ENCODE results near the gene TMEM91.

Gene TMEM91

DNA sequence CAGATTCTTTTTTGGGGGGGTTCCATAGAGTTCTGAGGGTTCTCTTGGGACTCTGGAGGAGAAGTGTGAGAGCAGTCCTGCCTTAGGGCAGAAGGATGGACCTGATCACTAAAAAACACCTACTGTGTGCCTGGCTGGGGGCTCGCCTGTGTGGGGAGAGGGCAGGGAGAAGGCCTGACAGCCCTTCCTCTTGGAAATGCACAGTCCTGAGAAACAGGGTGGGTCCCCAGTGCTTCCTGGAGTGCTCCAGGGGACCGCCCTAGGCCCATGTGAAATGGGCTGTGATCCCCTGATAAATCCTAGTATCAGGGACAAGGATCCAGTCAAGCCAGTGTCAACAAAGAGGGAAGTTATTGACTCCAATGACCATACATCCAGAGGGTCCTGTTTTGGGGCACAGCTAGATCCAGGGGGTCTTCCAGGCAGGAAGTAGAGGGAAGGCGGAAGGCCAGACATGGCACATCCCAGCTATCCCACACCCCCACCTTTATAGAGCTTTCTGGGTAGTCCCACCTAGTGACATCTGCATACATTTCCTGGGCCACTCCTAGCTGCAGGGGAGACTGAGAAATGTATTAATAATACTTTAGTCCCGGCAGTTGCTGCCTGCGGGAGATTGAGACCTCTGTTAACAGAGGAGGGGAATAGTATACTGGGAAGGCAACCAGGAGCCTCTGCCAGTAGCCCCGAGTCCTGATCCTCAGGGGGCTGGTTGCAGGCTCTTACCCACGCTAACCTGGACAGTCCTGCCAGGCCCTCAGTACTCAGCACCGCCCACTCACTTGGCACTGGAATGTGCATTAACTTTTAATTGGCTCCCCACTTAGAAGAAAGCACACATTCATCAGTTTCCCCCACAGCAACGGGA, 35.0 kb downstream of the TMEM91 start:
- no peak overlapping the region for H3K27ac ChIP-seq
- TF ChIP-seq, protein P1, sequence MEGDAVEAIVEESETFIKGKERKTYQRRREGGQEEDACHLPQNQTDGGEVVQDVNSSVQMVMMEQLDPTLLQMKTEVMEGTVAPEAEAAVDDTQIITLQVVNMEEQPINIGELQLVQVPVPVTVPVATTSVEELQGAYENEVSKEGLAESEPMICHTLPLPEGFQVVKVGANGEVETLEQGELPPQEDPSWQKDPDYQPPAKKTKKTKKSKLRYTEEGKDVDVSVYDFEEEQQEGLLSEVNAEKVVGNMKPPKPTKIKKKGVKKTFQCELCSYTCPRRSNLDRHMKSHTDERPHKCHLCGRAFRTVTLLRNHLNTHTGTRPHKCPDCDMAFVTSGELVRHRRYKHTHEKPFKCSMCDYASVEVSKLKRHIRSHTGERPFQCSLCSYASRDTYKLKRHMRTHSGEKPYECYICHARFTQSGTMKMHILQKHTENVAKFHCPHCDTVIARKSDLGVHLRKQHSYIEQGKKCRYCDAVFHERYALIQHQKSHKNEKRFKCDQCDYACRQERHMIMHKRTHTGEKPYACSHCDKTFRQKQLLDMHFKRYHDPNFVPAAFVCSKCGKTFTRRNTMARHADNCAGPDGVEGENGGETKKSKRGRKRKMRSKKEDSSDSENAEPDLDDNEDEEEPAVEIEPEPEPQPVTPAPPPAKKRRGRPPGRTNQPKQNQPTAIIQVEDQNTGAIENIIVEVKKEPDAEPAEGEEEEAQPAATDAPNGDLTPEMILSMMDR (IDR thresholded peaks at IDR 0.05): no peak
- no peak overlapping the region for H3K4me3 ChIP-seq
- DNase-seq (ENCODE audit: low spot score): no peak

DNA sequence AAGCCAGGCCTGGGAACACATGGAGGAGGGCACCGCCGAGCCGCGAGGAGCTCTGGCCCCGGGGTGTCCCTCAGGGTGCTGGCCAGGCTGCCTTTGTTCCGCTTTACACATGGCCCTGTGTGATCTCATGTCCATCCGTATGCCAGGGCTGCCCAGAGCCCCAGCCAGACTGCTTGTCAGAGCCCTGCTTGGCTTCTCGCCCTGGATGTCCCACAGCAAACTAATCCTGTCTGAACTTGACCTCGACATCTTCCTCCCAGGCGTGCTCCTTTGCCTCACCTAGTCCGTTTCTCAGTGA, 35.6 kb downstream of the TMEM91 start:
- no peak for DNase-seq (ENCODE audit: low spot score)
- Histone ChIP-seq H3K4me3 (no peak overlapping the region), H3K27ac (no peak overlapping the region)
- TF ChIP-seq, protein P1 (IDR thresholded peaks at IDR 0.05): no peak

DNA sequence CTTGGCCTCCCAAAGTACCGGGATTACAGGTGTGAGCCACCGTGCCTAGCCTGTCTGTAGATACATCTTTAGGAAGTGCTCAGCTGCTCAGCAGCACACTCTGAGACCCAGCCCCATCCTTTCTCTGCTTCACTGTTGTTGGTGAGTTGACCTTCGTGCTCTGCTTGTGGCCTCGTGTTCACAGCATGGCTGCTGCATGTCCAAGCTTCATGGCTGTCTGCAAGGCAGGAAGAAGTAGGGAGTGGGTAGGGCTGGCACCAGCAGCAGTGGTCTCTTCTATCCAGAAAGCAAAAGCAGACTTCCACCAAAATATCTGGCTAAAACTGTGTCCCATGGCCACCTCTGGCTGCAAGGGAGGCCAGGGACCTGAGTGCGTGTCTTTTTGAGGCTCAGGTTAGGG, 36.6 kb downstream of the TMEM91 start:
- TF ChIP-seq, protein P1 (IDR thresholded peaks at IDR 0.05): no peak

DNA sequence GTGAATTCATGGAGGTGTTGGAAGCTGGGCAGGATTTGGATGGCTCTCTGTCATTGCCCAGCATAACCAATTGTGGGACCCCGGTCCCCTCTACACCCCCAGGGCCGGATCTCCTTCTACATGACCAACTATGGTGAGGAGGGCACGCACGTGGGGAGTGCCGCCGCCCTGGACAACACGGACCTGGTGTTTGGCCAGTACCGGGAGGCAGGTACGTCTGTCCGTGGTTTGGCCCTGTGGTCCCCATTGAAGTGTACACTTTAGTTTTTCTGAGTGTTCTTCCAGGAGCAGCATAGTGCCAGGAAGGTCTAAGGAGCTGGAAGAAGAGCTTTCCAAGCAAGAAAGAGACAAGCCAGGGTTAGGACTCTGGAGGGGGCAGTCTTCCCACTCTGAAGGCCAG, 37.6 kb downstream of the TMEM91 start:
- no peak overlapping the region for H3K27ac ChIP-seq
- H3K4me3 ChIP-seq: no peak overlapping the region
- TF ChIP-seq, protein P1 (IDR thresholded peaks at IDR 0.05): no peak
- no peak for DNase-seq (ENCODE audit: low spot score)

More for the DNA sequence above, 36.6 kb downstream of the TMEM91 start:
- Histone ChIP-seq H3K27ac (no peak overlapping the region), H3K4me3 (no peak overlapping the region)
- no peak for DNase-seq (ENCODE audit: low spot score)

DNA sequence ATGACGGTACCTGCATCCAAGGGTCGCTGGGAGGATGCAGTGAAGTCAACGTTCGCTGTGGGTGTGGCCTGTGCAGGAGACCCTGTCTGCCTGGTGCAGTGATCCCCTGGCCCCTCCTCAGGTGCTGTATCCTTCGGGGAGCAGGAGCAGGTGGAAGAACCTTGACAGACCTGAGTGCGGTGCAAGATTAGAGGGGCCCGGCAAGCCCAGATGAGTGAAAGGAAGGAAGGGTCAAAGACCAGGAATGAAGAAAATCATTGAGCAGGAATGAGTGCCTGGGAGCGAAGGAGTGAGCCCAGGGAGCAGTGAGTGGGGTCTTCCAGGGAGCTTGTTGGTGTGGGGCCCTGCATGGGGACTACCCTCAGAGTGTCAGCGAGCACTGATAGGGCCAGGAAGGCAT, 38.1 kb downstream of the TMEM91 start:
- no peak for DNase-seq (ENCODE audit: low spot score)
- TF ChIP-seq, protein P1 (IDR thresholded peaks at IDR 0.05): no peak
- Histone ChIP-seq H3K27ac (no peak overlapping the region), H3K4me3 (no peak overlapping the region)

DNA sequence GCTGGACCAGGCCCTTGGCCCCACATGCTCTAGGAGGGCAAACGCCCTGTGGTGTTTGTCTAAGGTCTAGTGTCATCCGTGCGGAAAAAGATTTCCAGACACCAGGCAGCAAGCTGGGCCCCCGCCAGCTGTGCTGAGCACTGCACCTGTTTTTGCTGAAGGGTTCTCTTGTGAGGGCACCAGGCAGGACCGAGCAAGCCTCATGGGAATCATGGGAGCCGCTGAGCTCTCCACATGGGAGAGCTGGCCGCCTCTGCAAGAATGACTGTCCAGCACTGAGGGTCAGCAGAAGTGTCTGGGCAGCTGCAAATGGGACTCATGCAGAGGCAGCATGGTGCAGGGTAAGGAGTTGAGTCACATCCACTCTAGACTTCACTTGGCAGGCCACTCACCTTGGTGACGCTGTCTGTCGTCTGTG, 38.8 kb downstream of the TMEM91 start:
- TF ChIP-seq, protein P1 (IDR thresholded peaks at IDR 0.05): no peak
- DNase-seq (ENCODE audit: low spot score): no peak
- H3K27ac ChIP-seq: no peak overlapping the region
- no peak overlapping the region for H3K4me3 ChIP-seq

DNA sequence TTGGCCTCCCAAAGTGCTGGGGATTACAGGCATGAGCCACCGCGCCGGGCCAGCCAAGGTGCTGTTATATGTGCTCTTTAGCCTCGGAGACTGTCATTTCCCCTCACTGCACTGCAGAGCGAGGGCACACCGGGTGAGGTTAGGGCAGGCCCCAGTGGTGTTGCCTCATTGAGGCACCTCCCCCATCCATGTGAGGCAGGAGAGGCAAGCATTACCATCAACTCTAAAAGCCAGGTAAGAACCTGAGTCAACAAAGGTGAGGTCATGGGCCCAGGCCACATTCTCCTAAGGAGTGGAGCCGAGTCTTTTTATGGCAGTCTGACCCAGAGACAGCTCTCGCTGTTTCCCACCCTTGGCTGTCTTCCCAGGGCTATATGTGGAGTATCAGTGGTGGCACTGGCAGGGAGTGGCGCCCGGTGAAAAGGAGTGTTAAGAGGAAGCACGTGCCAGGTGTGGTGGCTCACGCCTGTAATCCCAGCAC, 39.9 kb downstream of the TMEM91 start:
- TF ChIP-seq, protein P1 (IDR thresholded peaks at IDR 0.05): no peak
- DNase-seq (ENCODE audit: low spot score): no peak
- H3K27ac ChIP-seq: no peak overlapping the region
- H3K4me3 ChIP-seq: no peak overlapping the region

Measured in coronary artery (tissue), 2 donors.